NCI-H2171 treated with DMSO at 0.1 percent for 48 hours (cell line): Measurements from ENCODE around the gene ARHGEF28.

ENCODE experiments used
- DNase-seq: peaks from one replicate; lab custom pipeline; 2025; lab: John Stamatoyannopoulos, UW

Gene ARHGEF28

DNA sequence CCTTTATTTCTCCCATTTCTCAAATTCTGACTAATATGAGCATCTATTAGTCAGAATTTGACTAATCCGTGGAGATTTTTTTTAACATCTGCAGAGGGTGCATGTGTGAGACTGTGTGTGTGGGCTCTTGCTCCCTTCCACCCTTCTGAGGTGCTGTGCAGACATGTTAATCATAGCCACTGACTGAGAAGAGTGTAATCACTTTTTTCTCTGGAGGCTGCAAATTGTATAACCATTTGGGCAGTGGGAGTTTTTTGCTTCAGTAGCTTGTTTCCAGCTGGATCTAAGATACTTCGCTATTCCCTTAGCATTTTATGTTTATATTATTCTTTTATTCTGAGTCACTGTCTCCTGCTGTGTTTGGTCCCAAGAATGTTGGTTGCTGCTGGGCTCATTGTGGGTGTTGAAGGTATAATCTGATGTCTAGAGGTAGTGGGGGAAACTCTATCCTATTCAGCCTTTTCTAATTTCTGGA, 66.2 kb downstream of the ARHGEF28 start:
- no peak for DNase-seq

DNA sequence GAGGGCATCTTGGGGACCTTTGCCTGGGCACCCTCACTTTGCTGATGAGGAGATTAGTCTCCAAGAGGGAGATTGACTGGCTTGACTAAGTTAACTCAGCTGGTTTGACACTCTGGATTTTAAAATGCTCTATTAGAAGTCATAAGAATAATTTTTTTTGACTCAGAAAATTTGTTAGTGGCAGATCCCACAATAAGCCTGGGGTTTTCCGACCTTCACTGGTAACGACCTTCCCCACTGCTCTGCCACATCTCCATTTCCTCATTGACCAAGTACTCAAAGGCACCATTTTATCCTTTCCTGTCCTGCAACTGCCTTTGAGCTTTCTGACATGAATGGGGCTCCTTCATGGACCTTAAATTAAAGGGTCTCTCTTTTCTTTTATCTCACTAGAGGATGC, 67.0 kb downstream of the ARHGEF28 start:
- no peak for DNase-seq

DNA sequence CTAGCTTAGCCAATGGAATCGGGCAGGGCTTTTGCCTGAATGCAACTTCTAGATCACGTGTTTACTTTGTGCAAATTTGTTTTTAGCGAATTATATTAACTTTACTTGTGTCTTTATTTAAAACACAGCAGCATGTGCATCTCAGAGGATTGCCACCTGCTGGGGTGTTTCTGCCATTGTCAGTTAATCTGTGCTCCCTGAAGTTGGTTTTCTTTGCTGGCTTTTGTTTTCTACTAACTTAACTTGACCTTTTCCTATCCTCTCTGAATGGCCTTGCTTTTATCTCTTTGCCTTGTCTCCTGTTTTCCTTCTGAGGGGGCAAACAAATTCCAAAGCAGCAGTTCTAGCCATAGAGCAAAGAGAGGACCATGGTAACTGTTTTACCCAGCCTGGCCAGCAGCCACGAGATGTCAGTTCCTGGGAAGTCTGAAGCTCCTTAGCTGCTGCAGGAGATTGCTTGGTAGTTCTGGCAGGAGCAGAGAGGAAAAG, 67.6 kb downstream of the ARHGEF28 start:
- no peak for DNase-seq

DNA sequence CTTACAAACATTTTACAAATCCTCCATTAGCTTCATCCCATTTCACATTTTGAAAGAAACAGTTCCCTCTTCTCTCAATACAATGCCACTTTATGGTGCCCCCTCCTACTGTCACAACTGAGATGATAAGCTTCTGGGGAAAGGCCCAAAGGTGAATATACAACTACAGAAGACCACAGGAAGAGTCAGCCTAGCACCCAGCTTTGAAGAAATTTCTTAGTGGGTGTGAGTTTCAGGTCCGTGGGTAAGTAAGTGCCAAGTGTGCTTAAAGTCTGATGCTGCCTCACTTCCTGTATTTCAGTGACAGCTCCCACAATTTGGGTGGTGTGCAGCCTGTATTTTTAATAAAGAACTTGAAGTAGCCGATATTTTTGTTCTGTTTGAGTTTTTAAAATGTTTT, 68.1 kb downstream of the ARHGEF28 start:
- no peak for DNase-seq

DNA sequence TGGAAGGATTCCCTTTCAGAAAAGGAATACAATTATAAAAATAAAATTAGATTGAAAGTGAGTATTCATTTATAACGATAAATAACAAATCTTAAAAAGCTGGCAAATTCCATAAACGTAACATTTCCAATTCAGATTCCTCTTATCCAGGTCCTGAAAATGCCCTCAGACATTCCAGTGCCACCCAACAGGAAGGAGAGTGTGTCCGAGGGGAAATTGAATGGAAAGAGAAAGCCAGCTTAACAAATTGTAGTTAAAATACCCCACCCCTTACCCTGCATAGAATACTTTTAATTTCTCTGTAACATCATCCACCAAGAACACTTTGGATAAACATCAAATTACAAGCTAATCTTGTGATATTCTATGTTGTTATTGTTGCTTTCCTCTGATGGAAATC, 72.0 kb downstream of the ARHGEF28 start:
- no peak for DNase-seq

DNA sequence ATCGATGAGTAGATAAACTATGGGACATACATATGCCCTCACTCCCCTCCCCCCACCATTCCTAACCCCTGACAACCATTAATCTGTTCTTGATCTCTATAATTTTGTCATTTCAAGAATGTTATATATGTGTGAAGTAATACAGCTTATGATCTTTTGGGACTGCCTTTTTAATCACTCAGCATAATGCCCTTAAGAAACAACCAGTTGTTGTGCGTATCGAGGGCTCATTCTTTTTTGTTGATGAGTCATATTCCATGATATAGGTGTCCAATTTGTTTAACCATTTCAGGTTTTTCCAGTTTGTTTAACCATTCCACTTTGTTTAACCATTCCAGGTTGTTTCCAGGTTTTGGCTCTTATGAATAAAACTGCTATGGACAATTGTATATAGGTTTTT, 75.6 kb downstream of the ARHGEF28 start:
- DNase-seq: no peak

DNA sequence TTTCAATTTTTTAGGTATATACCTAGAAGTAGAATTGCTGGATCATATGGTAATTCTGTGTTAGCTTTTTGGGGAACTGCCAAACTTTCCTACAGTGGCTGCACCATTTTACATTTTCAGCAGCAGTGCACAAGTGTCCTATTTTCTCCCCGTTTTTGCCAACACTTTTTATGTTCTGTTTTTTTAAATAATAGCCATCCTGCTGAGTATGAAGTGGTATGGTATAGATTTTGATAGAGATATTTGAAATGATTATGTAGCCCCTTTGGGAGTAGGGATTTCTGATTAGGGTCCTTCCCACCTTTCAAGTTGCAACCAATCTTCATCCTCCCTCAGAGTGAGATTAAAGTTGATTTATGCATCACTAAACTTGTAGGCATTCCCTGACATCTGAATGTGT, 76.5 kb downstream of the ARHGEF28 start:
- DNase-seq: no peak

DNA sequence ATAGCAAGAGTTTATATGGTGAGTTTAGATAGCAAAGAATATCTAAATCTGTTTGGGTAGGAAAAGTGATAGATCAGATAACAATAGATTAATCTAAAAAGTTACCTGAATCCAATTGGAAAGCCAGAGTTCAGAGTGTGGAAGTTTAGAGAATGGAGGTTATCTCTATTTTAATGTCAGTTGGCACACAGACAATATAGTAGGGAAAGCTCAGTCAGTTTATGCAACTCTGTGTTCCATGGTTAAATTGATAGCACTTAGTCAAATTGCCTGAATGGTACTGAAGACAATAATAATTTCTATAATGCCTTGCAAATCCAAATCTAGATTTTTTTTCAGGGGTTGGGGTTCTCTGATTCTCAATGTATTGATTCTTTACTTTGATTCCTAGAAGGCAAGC, 77.0 kb downstream of the ARHGEF28 start:
- no peak for DNase-seq

DNA sequence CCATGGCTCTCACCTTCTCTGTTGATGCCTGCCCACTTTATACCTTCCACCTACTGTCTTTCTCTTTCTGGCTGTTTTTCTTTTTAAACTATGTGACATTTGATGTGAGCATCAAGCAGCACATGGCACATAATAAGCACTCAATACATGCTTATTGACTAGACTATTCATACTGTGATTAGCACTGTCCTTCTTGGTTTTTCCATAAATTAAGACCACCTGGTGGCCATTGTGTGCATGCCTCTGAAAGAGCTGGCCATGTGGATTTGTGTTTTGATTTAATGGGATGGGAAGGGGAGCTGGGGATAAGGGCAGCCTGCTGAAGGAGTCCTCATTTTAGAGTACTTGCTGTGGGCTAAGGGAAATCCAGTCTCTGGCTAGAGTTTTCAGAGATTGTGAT, 79.4 kb downstream of the ARHGEF28 start:
- DNase-seq: no peak

DNA sequence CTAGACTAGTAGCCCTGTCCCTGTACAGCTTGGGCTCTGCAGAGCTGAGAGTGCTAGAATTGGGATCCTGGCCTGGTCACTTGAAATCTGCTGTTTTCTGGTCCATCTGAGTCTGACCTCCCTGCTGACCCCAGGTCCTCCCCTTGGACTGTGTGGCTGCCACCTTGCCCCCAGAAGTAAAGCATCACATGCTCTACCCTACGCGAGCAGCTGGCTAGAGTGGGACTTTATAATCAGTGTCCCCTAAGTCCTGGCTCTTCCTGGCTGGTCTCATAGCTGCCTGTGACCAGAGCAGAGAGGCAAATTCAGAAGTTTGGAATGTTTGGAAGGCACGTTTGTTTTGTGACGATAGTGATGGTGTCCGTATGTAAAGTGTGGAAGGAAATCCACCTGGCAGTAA, 81.0 kb downstream of the ARHGEF28 start:
- no peak for DNase-seq

DNA sequence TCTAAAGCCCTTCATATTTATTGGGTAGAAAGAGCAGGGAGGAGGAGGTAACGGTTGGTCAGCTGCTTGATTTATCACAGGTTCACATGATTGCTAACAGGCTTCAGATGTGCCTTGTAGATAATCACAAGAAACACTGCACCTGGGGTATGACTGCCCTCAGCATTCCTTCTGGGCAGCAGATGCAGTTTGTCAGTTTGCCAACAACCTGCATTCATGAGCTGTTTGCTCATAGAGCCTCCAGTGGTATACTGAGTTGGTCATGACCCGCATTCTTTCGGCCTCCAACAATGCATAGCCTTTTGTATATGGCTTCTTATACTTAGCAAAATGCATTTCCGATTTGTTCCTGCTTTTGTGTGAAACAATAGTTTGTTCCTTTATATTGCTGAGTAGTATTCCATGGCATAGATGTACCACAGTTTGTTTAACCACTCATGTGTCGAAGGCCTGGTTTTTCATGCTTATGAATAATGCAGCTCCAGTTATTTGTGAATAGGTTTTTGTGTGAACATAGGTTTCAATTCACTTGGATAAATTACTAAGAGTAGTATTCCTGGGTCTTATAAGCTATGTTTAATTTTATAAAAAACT, 83.6 kb downstream of the ARHGEF28 start:
- no peak for DNase-seq

DNA sequence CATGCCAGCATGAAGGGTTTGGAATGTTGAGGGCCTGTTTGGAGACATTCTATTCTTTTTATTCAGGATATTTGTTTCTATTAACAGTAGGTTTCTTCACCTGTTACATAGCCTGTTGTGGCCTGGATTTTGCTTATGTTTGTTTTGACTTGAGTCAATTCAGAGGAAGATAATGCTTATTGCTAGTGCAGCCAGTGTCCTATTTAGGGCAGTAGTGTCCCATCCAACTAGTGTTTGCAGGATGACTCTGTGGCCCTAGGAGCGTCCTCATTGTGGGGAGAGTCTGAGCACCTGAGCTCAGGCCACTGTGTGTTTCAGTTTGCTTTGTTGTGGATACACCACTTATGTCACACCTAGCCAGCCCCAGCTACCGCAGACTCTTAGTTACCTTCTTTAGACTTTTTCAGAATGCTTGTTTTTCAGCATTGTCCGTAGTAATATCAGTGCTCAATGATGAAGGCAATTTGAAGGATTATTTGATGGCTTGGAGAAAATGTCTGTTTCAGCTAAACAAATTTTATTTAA, 90.3 kb downstream of the ARHGEF28 start:
- no peak for DNase-seq

DNA sequence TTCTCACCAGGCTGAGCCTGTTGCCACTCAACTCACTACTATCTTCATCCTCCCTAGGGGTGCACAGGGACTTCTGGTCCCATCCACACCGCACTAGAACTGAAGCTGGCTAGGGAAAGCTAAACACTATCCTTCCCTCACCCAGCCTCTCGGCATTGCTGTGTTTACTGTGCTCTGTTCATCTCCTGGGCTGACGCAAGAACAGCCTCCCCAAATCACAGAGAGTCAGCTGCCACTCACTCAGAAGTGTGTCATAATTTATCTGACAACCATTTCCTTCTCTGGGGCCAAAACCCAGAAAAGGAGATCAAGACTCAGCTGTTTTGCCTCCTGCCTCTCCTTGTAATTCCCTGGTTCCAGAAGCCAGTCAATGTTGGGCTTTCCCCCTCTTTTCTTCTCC, 92.8 kb downstream of the ARHGEF28 start:
- no peak for DNase-seq

DNA sequence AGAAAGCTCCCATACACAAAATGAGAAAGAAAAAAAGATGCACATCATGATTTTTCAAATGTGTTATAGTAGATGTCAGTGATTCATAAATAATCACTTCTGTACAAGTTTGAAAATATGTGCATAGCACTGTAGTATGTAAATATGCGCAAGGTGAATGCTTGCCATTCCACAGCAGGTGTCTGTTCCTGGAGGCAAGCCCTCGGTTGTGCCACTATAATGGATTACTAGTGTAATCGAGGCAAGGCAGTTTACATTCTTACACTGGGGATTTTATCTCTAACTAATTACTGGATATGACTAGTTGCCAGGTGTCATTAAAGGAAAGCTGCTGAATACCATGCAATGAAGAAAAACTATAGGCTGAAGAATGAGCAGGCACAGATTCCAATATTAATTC, 93.6 kb downstream of the ARHGEF28 start:
- no peak for DNase-seq

DNA sequence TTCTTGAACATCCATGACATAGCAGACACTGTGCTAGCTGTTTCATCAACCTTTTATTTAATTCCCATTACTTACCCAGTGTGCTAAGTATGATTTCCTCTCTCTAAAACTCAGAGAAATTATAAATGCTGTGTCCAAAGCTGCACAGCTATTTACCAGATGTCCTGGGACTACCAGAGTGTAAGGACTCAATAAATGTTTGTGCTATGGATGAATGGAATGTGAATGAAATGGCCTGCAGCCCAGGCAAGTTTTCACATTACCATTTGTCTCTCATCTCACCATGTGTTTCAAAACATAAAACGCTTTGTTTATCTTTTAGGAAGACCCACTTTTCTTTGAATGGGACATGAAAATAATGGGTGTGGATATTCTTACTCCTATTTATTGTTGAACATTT, 96.2 kb downstream of the ARHGEF28 start:
- no peak for DNase-seq

DNA sequence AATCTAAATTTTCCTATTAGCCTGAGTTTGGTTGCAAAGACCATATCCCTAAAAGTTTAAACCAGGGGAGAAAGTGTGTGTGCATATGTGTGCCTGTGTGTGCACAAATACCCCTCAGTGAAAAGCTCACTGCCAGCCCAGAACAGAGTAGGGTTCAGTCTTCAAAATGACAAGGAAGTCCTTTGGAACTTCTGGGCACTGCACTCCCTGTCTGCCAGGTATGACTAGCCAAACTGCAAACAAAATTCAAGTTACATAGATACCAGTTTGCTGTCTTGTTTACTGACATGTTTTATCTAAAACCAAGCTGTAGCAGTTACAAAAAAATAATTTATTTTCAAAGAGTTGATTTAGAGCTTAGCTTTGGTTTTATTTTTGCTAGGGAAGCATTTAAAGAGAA, 100.1 kb downstream of the ARHGEF28 start:
- DNase-seq: no peak

DNA sequence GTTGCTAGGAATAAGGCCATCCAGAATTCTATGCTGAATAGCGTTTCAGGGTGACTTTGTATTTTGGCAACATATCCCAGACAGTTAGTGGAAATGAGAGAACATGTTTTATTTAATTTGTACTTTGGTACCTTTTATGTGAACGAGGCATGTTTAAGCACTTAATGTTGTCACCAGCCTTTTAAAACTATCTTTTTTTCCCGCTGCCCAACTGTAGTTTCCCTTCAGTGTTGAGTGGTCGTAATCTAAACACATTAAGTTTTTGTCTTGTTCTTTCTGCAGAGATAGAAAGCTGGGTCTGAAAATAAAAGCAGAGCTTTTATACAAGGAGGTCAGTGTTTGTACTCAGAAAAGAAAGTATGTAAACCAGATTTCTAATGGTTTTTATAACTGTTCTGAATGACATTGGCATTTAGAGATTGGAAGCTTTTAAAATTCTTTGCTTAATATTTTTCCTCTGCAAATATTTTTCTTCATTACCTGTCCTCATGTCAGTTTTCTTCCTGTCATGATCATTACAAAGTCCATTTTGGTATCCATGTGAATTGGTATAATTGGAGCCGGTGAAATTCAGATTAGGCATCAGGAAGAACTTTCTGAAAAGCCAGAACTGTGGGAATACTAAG, 100.7 kb downstream of the ARHGEF28 start:
- DNase-seq: no peak

DNA sequence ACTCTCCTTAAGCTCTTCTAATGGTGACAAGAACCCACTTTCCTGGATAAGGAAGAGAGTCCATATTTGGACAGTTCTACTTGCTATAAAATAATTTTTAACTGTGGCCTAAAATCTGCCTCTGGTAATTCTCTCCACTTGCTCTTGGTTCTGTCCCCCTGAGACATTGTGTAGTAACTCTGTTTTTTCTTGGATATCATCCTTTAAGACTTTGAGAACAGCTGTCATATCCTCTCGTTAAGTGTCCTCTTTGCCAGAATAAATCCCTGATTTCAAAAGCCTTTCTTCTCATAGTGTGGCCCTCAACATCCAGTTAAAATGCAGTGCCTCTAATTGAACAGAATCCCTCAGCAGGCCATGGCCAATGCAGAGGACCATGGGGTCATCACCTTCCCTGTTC, 101.5 kb downstream of the ARHGEF28 start:
- DNase-seq: no peak

DNA sequence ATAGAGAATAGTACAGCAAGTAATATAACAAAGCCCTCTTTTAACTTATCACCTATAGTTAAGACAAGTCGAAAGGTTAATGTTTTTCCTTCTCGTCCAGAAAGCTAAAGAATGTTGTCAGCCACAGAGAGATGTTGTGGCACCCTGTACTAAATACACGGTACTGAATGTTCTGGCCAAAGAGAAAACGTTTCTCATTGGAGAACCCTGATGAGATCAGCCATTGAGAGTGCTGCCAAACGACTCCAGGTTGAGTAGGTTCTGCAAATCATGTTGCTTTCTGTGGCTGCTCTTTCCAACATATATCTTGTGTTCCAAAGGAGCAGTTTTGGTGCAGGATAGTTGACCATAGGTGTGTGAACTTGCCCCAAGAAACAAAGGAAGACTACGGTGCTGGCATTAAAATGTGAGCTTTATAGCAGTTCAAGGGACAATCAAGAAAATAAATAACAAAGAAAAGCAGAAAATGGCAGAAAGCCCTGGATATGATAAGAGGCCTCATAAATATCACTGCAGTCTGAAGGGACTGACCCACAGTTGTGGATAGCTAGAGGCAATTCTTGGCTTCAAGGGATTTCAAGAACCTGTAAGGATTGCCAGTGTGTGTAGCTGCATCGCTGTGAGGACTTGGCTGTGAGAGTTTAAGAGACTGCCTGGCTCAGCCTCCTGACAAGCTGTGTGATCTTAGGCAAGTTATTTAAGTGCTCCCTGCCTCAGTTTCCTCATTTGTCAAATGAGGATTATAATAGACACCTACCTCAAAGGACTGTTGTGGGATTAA, 102.7 kb downstream of the ARHGEF28 start:
- no peak for DNase-seq

DNA sequence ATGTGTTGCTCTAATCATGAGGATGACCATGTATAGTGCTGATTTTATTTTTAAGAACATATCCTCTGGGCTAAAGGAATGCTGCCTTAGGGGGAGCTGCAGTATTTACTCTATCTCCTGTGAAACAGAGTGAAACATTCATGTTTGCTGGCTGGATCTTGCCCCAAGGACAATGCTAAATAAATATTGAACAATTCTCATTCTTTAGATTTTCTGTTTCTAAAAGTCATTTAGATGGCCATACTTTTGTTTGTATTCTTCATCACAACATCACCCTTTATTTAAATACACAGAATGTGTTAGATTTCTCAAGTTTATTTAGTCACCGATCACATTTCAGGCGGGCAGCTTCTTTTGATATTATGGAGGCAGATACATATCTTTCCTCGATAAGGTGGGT, 103.3 kb downstream of the ARHGEF28 start:
- no peak for DNase-seq

DNA sequence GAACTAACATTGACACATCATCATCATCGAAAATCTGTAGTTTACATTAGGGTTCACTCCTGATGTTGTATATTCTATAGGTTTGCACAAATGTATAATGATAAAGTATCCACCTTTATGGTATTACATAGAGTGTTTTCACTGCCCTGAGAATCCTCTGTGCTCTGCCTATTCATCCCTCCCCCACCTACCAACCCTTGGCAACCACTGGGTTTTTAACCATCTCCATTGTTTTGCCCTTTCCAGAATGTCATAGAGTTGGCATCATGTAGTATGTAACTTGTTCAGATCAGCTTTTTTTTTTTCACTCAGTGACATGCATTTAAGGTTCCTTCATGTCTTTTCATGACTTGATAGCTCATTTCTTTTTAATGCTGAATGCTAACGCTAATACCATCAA, 106.0 kb downstream of the ARHGEF28 start:
- DNase-seq: no peak

DNA sequence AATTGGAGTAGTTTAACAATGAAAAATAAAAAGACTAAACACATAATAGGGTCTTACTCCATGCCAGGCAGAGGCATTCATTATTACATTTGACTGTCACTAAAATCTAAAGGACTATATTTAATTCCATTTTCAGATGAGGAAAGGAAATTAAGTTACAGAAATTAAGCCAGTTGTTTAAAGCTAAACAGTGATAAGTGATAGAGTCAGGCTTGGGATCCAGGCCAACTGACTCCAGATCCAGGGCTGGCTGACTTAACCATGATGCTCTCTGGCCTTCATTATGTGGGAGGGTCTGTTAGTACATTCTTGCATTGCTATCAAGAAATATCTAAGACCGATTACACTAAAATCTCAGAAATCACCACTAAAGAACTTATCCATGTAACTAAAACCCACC, 107.2 kb downstream of the ARHGEF28 start:
- DNase-seq: no peak
